ENCODE data around the gene PLCXD1.

Gene PLCXD1

DNA sequence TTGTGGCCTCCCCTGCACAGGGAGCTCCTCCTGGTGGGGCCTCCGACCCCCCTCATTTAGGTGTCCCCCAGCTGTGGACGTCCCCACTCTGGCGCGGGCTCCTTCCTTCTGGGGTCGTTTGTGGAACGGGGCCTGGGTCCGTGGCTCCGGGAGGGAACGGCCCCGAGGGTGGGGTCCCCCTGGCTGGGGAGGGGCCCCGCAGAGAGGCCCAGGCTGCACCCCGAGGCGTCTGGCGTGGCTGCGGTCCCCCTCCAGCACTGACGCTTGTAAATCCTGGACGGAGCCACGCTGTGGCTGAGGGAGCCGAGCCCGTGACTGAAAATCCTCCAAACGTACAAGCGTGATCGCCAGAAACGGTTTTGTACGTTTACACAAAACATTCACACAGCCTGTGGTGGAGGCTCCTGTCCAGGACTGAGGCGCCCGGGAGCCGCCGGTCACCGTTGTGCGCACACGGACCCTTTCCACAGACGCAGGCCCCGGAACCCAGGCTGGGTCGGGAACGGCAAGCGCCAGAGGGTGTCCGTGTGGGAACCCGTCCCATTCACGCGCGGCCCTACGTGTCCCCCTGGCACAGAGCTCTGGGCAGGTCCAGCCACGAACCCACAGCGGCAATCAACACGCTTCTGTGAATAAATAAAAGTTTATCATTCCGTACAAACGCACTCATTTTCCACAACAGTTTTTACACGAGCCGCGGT lies 52.6 kb downstream of the PLCXD1 start:
- no peak for DNase-seq (ENCODE audit: low read depth in 2 of 2)

DNA sequence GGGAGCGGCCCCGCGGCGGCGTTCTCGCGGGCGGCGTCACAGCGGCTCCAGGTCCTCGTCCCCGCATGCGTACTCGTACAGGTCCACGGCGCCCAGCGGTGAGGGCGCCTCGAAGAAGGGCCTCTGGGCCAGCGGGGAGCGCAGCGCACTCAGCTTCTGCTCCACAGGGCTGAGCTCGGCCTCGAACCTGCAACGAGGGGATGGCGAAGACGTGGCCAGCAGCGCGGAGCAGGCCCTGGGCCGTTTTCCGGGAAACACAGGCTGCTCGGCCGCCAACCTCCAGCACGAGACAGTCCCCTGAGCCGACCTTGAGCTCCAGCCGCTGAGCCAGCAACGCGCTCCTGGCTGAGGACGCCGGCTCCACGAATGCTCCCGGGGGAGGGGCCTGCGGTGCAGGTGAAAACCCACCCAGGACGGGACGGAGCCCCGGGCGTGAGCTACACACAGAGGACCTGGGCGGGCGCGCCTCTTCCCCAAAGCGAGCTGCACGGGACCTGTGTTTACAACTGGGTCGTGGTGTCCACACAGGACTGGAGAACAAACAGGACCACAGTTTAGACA lies 53.2 kb downstream of the PLCXD1 start:
- DNase-seq (ENCODE audit: low read depth in 2 of 2), result no peak

- DNase-seq (ENCODE audit: low read depth in 2 of 2), result no peak
Observed at GRCh38 chrX:334971-335757, 54.0 kb downstream of the PLCXD1 start.

DNA sequence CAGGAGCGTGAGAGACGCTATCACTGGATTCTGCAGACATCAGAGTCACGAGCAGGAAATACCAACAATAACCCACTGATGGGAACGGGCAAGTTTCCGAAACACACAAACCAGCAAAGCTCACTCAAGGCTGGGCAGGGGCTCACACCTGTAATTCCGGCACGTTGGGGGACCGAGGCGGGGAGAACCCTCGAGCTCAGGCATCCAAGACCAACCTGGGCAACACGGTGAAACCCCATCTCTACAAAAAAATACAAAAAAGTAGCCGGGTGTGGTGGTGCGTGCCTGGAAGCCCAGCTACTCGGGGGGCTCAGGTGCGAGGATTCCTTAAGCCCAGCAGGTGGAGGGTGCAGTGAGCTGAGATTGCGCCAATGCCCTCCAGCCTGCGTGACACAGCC lies 54.6 kb downstream of the PLCXD1 start:
- no peak for DNase-seq (ENCODE audit: low read depth in 2 of 2)

DNA sequence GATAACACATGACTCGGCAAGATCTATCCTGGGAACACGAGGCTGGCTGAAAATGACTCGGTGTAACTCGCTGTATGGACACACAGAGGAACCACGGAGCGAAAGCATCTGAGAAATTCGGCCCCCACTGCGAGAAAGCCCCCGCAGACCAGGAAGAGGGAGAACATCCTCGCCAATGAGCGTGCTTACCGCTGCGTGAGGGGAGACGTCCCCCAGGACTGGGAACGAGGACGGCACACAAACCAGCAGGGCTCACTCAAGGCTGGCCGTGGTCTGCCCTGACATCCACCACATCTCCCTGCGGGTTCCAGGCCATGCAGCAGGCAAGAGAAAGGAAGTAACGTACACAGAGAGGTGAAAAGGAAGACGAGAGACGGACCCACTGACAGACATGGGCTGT lies 55.0 kb downstream of the PLCXD1 start:
- no peak for DNase-seq (ENCODE audit: low read depth in 2 of 2)

DNA sequence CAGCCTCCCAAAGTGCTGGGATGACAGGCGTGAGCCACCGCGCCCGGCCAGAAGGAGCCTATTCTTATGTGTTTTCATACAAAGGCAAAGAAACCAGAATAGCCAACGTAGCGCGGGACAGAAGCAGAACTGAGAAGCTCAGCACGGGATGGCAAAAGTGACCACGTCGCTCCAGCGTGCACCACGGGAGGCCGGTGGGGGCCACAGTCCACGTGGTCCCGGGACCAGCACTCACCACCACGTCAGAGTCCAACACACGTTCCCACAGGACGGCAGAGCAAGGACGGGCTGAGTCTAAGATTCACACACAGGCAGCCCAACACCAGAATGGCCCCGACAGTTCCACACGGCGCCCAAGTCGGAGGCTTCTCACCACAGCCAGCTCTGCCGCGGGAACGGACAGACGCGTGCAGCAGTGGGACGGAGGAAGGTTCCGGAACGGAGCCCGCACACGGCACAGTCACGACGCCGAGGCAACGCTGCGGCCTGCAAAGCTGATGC lies 56.2 kb downstream of the PLCXD1 start:
- no peak for DNase-seq (ENCODE audit: low read depth in 2 of 2)

GRCh38 chrX:338281-338835 lies 57.2 kb downstream of the PLCXD1 start:
- DNase-seq (ENCODE audit: low read depth in 2 of 2), result no peak

- no peak for DNase-seq (ENCODE audit: low read depth in 2 of 2)
Observed at GRCh38 chrX:338836-339400, 57.7 kb downstream of the PLCXD1 start.

GRCh38 chrX:340121-340520 lies 58.9 kb downstream of the PLCXD1 start:
- DNase-seq (ENCODE audit: low read depth in 2 of 2), result no peak

DNA sequence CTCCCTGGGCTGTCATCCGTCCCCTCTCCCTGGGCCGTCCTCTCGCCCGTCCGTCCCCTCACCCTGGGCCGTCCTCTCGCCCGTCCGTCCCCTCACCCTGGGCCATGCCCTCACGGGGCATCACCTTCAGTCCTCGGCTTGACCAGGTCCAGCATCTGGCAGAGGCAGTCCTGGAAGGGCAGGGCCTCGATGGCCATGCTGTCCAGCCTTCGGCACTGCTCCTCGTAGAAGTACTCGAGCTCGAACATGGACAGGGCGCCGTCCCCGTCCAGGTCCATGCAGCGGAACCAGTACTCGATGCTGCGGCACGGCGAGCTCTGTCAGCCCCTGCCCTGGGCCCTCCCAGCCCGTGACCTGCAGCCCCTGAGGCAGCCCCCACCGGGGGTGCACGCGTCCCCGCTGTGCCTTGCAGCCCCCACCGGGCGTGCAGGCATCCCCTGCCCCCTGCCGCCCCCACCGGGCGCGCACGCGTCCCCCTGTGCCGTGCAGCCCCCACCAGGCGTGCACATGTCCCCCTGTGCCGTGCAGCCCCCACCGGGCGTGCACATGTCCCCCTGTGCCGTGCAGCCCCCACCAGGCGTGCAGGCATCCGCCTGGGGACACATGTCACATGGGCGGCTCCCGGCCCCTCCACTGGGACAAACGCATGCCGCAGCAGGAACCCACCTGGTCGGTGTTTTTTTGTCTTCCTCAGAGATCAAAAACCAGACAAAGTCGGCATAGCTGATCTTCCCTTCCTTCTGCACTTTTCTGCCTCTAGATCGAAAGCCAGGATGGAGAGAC lies 59.7 kb downstream of the PLCXD1 start:
- DNase-seq (ENCODE audit: low read depth in 2 of 2), result no peak

- no peak for DNase-seq (ENCODE audit: low read depth in 2 of 2)
Observed at GRCh38 chrX:341541-342101, 60.4 kb downstream of the PLCXD1 start.

GRCh38 chrX:344371-344901 lies 63.3 kb downstream of the PLCXD1 start:
- no peak for DNase-seq (ENCODE audit: low read depth in 2 of 2)

GRCh38 chrX:345020-345925 lies 64.1 kb downstream of the PLCXD1 start:
- no peak for DNase-seq (ENCODE audit: low read depth in 2 of 2)

GRCh38 chrX:346034-346813 lies 65.0 kb downstream of the PLCXD1 start:
- DNase-seq (ENCODE audit: low read depth in 2 of 2), result no peak

DNA sequence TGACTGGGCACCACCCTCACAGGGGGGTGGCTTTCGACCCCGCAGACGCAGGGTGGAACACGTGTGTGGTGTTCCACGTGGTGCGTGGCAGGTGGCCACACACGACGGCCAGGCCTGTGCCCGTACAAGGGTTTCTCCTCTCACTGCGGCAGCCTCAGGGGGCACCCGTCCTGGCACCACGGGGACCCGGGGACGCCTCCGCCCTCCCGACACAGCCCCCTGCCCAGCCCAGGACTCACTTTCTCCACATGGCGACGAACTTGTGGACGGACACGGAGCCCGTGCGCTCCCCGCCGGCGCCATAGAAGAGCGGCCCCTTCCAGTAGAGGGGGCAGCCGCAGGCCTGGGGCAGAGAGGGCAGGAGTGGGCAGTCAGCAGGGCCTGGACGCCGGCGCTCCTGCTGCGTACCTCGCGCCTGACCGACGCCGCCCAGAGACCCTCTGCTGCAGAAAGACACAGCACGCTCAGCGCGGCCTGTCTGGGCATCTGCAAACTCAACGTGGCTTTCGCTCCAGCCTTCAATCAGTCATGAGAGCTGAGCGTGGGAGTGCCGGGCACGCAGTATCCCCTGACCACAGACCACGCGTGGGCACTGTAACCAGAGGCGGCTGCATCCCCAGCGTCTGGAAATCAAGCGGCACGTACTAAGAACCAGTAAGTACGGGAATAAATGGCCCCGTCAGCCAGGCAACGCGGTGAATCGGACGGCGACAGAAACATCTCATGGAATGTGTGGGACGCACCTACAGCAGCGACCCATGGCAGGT lies 66.4 kb downstream of the PLCXD1 start:
- DNase-seq (ENCODE audit: low read depth in 2 of 2), result no peak

DNA sequence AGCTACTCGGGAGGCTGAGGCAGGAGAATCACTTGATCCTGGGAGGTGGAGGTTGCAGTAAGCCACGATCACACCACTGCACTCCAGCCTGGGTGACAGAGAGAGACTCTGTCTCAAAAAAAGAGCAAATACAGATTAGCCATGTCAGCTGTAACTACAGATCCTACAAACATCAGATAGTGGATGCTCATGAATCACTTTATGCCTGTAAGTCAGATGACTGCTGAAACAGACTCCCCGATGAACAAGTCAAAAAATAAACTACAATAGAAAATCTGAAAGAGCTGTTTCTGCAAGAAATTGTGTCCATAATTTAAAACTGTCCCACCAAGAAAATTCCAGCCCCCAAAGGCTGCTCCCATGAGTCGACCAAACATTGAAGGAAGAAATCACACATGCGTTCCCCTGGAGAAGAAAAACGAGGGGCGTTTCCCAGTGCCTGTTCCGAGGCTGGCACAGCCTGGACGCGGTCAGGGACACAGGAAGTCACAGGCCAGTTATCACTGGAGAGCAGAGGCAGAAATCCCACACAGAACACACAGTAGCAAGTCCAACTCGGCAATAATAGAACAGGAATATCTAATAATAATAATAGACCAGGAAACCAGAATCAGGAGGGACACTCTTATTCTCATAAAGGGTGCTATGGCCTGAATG lies 67.4 kb downstream of the PLCXD1 start:
- no peak for DNase-seq (ENCODE audit: low read depth in 2 of 2)

GRCh38 chrX:349196-349595 lies 68.0 kb downstream of the PLCXD1 start:
- DNase-seq (ENCODE audit: low read depth in 2 of 2), result no peak

DNA sequence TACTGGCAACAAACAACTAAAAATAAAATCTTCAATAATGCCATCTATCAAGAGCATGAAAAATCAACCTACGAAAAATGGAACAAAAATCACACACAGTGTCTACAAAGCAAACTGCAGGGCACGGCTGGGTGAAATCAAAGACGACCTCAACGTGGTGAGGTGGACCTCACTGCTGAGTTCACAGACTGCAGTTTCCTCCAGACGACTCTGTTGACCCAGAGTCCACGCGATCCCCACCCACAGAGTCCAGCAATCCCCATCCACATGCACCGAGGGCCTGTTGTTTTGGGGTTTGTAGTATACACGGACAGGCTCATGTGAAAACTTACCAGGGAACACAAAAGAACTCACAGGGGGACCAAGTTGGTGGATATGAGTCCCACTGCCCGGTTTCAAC lies 68.5 kb downstream of the PLCXD1 start:
- DNase-seq (ENCODE audit: low read depth in 2 of 2), result no peak

All from fibroblast of skin of left biceps (primary cell).